HG03442 (cell line): ENCODE data around the gene ZFYVE27.

Source experiments
- ATAC-seq: cut with Tn5 transposase; IDR thresholded peaks from one replicate; pipeline ENCODE4 v1.9.1; 2021; ENCODE audit warnings: mild to moderate bottlenecking, moderate library complexity; ENCODE audit not compliant: unreplicated experiment

Gene ZFYVE27

GRCh38 chr10:97743169-97743943 is 6.4 kb downstream of the ZFYVE27 start:
- ATAC-seq, result no peak

GRCh38 chr10:97744405-97745035 is 7.6 kb downstream of the ZFYVE27 start:
- no peak for ATAC-seq

- ATAC-seq, result no peak
Measured at GRCh38 chr10:97747573-97747972, 10.6 kb downstream of the ZFYVE27 start.

GRCh38 chr10:97748116-97748515 is 11.2 kb downstream of the ZFYVE27 start:
- ATAC-seq, result no peak

- no peak for ATAC-seq
Measured at GRCh38 chr10:97752956-97753355, 16.0 kb downstream of the ZFYVE27 start.

GRCh38 chr10:97754726-97755125 is 17.8 kb downstream of the ZFYVE27 start:
- no peak for ATAC-seq

GRCh38 chr10:97755718-97756117 is 18.8 kb downstream of the ZFYVE27 start:
- no peak for ATAC-seq

- ATAC-seq, result no peak
Measured at GRCh38 chr10:97757471-97757870, 20.5 kb downstream of the ZFYVE27 start.

- no peak for ATAC-seq
Measured at GRCh38 chr10:97759158-97759887, 22.4 kb downstream of the ZFYVE27 start.

- ATAC-seq, result no peak
Measured at GRCh38 chr10:97759946-97760345, 23.0 kb downstream of the ZFYVE27 start.

GRCh38 chr10:97760461-97761257 is 23.7 kb downstream of the ZFYVE27 start:
- no peak for ATAC-seq

- no peak for ATAC-seq
Measured at GRCh38 chr10:97761331-97761865, 24.5 kb downstream of the ZFYVE27 start.

- no peak for ATAC-seq
Measured at GRCh38 chr10:97762056-97762455, 25.1 kb downstream of the ZFYVE27 start.

- no peak for ATAC-seq
Measured at GRCh38 chr10:97762816-97763215, 25.9 kb downstream of the ZFYVE27 start.

- no peak for ATAC-seq
Measured at GRCh38 chr10:97763411-97763810, 26.5 kb downstream of the ZFYVE27 start.

GRCh38 chr10:97763947-97764346 is 27.0 kb downstream of the ZFYVE27 start:
- no peak for ATAC-seq

GRCh38 chr10:97764519-97764931 is 27.6 kb downstream of the ZFYVE27 start:
- ATAC-seq, result no peak

- no peak for ATAC-seq
Measured at GRCh38 chr10:97765201-97765600, 28.3 kb downstream of the ZFYVE27 start.

GRCh38 chr10:97766106-97766810 is 29.3 kb downstream of the ZFYVE27 start:
- ATAC-seq, result no peak
